ENCODE results near the gene PCID2.

The PCID2 gene

GRCh38 chr13:113176822-113177221, 31.6 kb downstream of the PCID2 start:
- ChIA-PET POLR2A (no interaction called here), CTCF (no interaction called here)
- TF ChIP-seq NFRKB (IDR thresholded peaks at IDR 0.05) (no peak), FOXK2 (IDR thresholded peaks at IDR 0.05) (no peak), TARDBP (IDR thresholded peaks at IDR 0.05) (no peak), FOXA1 (IDR thresholded peaks at IDR 0.05) (no peak), SUZ12 (IDR thresholded peaks at IDR 0.05) (no peak), HDGF (IDR thresholded peaks at IDR 0.05; ENCODE audit: borderline replicate concordance) (no peak), L3MBTL2 (conservative IDR thresholded peaks at IDR 0.05) (no peak), ZNF384 (IDR thresholded peaks at IDR 0.05) (no peak), CTBP1 (IDR thresholded peaks at IDR 0.05; ENCODE audit: borderline replicate concordance) (no peak), SP1 (IDR thresholded peaks at IDR 0.05) (no peak), LEF1 (IDR thresholded peaks at IDR 0.05; ENCODE audit: borderline replicate concordance) (no peak), ELF4 (IDR thresholded peaks at IDR 0.05) (no peak), ARNT (IDR thresholded peaks at IDR 0.05) (no peak), FOXM1 (IDR thresholded peaks at IDR 0.05; ENCODE audit: borderline replicate concordance) (no peak)
- no peak for DNase-seq (ENCODE audit: extremely low spot score)

- ChIA-PET POLR2A (no interaction called here), CTCF (no interaction called here)
These were observed 32.2 kb downstream of the PCID2 start for GRCh38 chr13:113176280-113176679.

GRCh38 chr13:113172419-113172926, 36.0 kb downstream of the PCID2 start:
- no peak for DNase-seq (ENCODE audit: extremely low spot score)
- CTCF ChIA-PET, result no interaction called here
- no peak for TF ChIP-seq CTBP1 (IDR thresholded peaks at IDR 0.05; ENCODE audit: borderline replicate concordance)
- TF ChIP-seq SP1 (IDR thresholded peaks at IDR 0.05), result no peak
- no peak for TF ChIP-seq TARDBP (IDR thresholded peaks at IDR 0.05)
- TF ChIP-seq FOXA1 (IDR thresholded peaks at IDR 0.05), result no peak
- TF ChIP-seq FOXK2 (IDR thresholded peaks at IDR 0.05), result no peak
- TF ChIP-seq BHLHE40 (IDR thresholded peaks at IDR 0.05; ENCODE audit: borderline replicate concordance), result no peak
- no peak for TF ChIP-seq ELF4 (IDR thresholded peaks at IDR 0.05)
- TF ChIP-seq FOXM1 (IDR thresholded peaks at IDR 0.05; ENCODE audit: borderline replicate concordance), result no peak
- no peak for TF ChIP-seq LEF1 (IDR thresholded peaks at IDR 0.05; ENCODE audit: borderline replicate concordance)
- no peak for TF ChIP-seq SUZ12 (IDR thresholded peaks at IDR 0.05)
- TF ChIP-seq HDGF (IDR thresholded peaks at IDR 0.05; ENCODE audit: borderline replicate concordance), result no peak
- TF ChIP-seq PKNOX1 (IDR thresholded peaks at IDR 0.05), result no peak
- TF ChIP-seq NFRKB (IDR thresholded peaks at IDR 0.05), result no peak
- TF ChIP-seq ZNF384 (IDR thresholded peaks at IDR 0.05), result no peak
- TF ChIP-seq L3MBTL2 (conservative IDR thresholded peaks at IDR 0.05), result no peak
- TF ChIP-seq ARNT (IDR thresholded peaks at IDR 0.05), result no peak
- POLR2A ChIA-PET, result no interaction called here

More at GRCh38 chr13:113176280-113176679, 32.2 kb downstream of the PCID2 start:
- DNase-seq (ENCODE audit: extremely low spot score), result no peak
- TF ChIP-seq BHLHE40 (IDR thresholded peaks at IDR 0.05; ENCODE audit: borderline replicate concordance) (no peak), FOXA1 (IDR thresholded peaks at IDR 0.05) (no peak), NFRKB (IDR thresholded peaks at IDR 0.05) (no peak), ZNF384 (IDR thresholded peaks at IDR 0.05) (no peak), FOXM1 (IDR thresholded peaks at IDR 0.05; ENCODE audit: borderline replicate concordance) (no peak), PKNOX1 (IDR thresholded peaks at IDR 0.05) (no peak), ELF4 (IDR thresholded peaks at IDR 0.05) (no peak), TARDBP (IDR thresholded peaks at IDR 0.05) (no peak), L3MBTL2 (conservative IDR thresholded peaks at IDR 0.05) (no peak), CTBP1 (IDR thresholded peaks at IDR 0.05; ENCODE audit: borderline replicate concordance) (no peak), FOXK2 (IDR thresholded peaks at IDR 0.05) (no peak), LEF1 (IDR thresholded peaks at IDR 0.05; ENCODE audit: borderline replicate concordance) (no peak), HDGF (IDR thresholded peaks at IDR 0.05; ENCODE audit: borderline replicate concordance) (no peak), SUZ12 (IDR thresholded peaks at IDR 0.05) (no peak), ARNT (IDR thresholded peaks at IDR 0.05) (no peak)

- DNase-seq (ENCODE audit: extremely low spot score), result no peak
- POLR2A ChIA-PET, result no interaction called here
- CTCF ChIA-PET, result no interaction called here
- TF ChIP-seq FOXK2 (IDR thresholded peaks at IDR 0.05) (no peak), L3MBTL2 (conservative IDR thresholded peaks at IDR 0.05) (no peak), TARDBP (IDR thresholded peaks at IDR 0.05) (no peak), BHLHE40 (IDR thresholded peaks at IDR 0.05; ENCODE audit: borderline replicate concordance) (no peak), LEF1 (IDR thresholded peaks at IDR 0.05; ENCODE audit: borderline replicate concordance) (no peak), HDGF (IDR thresholded peaks at IDR 0.05; ENCODE audit: borderline replicate concordance) (no peak), ELF4 (IDR thresholded peaks at IDR 0.05) (no peak), FOXA1 (IDR thresholded peaks at IDR 0.05) (no peak), PKNOX1 (IDR thresholded peaks at IDR 0.05) (no peak), CTBP1 (IDR thresholded peaks at IDR 0.05; ENCODE audit: borderline replicate concordance) (no peak)
These were observed 37.0 kb downstream of the PCID2 start for GRCh38 chr13:113171250-113172125.

GRCh38 chr13:113170511-113170910, 38.0 kb downstream of the PCID2 start:
- DNase-seq (ENCODE audit: extremely low spot score), result no peak
- POLR2A ChIA-PET, result no interaction called here
- TF ChIP-seq LEF1 (IDR thresholded peaks at IDR 0.05; ENCODE audit: borderline replicate concordance), result no peak
- CTCF ChIA-PET, result no interaction called here

Data from HEK293T (cell line).